Naive B cell (primary cell): Measurements from ENCODE around the gene ING3. TPM values are rescaled to one million over a fixed set of nuclear protein-coding genes. Genes with fewer than 3 reads are reported as not detected.

Experiments used
- ATAC-seq, 2 donors: fragments of 150-1000 bp; cut with Tn5 transposase; 2 replicates each; pipeline ENCODE4 v1.10.0; 2021; ENCODE audit warnings: low read depth in 2 of 2, mild to moderate bottlenecking in 2 of 2, moderate library complexity in 2 of 2
- DNase-seq: peaks from one replicate; pipeline ENCODE4 v3.0.0; 2022
- H3K27ac Mint-ChIP-seq, 6 donors: one replicate each; pipeline ENCODE4 v1.8.0; 2020 to 2022; ENCODE audit warnings: mild to moderate bottlenecking in 6 of 6, mixed read lengths in 6 of 6, moderate library complexity in 5 of 6, inconsistent platforms in 2 of 6
- H3K27me3 Mint-ChIP-seq, 3 donors: one replicate each; pipeline ENCODE4 v1.8.0; 2021 to 2022; ENCODE audit warnings: mixed read lengths in 3 of 3, mild to moderate bottlenecking in 1 of 3
- H3K36me3 Mint-ChIP-seq, 2 donors: one replicate each; pipeline ENCODE4 v1.8.0; 2020 to 2022; ENCODE audit warnings: mixed read lengths in 2 of 2, inconsistent platforms in 1 of 2, mild to moderate bottlenecking in 1 of 2
- H3K4me1 Mint-ChIP-seq, 3 donors: one replicate each; pipeline ENCODE4 v1.8.0; 2020 to 2022; ENCODE audit warnings: mixed read lengths in 3 of 3, inconsistent platforms in 1 of 3, mild to moderate bottlenecking in 1 of 3, moderate library complexity in 1 of 3
- H3K4me3 Mint-ChIP-seq, 8 donors: one replicate each; pipeline ENCODE4 v1.8.0; 2020 to 2022; ENCODE audit warnings: mild to moderate bottlenecking in 8 of 8, mixed read lengths in 8 of 8, moderate library complexity in 8 of 8, inconsistent platforms in 2 of 8
- H3K9me3 Mint-ChIP-seq, 7 donors: one replicate each; pipeline ENCODE4 v1.8.0; 2020 to 2022; ENCODE audit warnings: mixed read lengths in 7 of 7, mild to moderate bottlenecking in 5 of 7, inconsistent platforms in 2 of 7, moderate library complexity in 1 of 7
- polyA plus RNA-seq, 6 donors: library from polyadenylated mRNA; unstranded; fragments of 300-500 nt; fragmentation: Illumina TruSeq; gene quantifications; one replicate each; pipeline ENCODE4 v1.2.3, GENCODE V29; 2021; ENCODE audit warnings: low read depth in 6 of 6

The ING3 gene
- polyA plus RNA-seq, 6 donors from 2014 or later: 48.3 to 61.3 (median 53.6) TPM

GRCh38 chr7:121020989-121021969 lies 70.7 kb downstream of the ING3 start:
- Mint-ChIP-seq H3K9me3 (peaks cover 0 to 6% (median 3%) of the 10 kb centered on the region in 7 donors), H3K4me1 (no peaks in the 10 kb centered on the region), H3K27me3 (peaks cover 0 to 9% (median 0%) of the 10 kb centered on the region in 3 donors), H3K36me3 (no peaks in the 10 kb centered on the region), H3K4me3 (no peak overlapping the region), H3K27ac (no peak overlapping the region)
- no peak for ATAC-seq
- no peak for DNase-seq

- no peak for ATAC-seq
- Mint-ChIP-seq H3K27ac (no peak overlapping the region), H3K27me3 (peaks cover 0 to 9% (median 0%) of the 10 kb centered on the region in 3 donors), H3K4me3 (no peak overlapping the region), H3K36me3 (no peaks in the 10 kb centered on the region), H3K9me3 (peaks cover 0 to 8% (median 4%) of the 10 kb centered on the region in 7 donors), H3K4me1 (no peaks in the 10 kb centered on the region)
- no peak for DNase-seq
Observed at GRCh38 chr7:121023194-121023593, 72.6 kb downstream of the ING3 start.

GRCh38 chr7:121023683-121024511 lies 73.3 kb downstream of the ING3 start:
- H3K27ac Mint-ChIP-seq: no peak overlapping the region
- H3K4me3 Mint-ChIP-seq: no peak overlapping the region

GRCh38 chr7:121024611-121025010 lies 74.0 kb downstream of the ING3 start:
- no peaks in the 10 kb centered on the region for H3K36me3 Mint-ChIP-seq
- H3K27me3 Mint-ChIP-seq: peaks cover 0 to 9% (median 0%) of the 10 kb centered on the region in 3 donors
- H3K9me3 Mint-ChIP-seq: peaks cover 0 to 8% (median 4%) of the 10 kb centered on the region in 7 donors
- no peak overlapping the region for H3K27ac Mint-ChIP-seq
- H3K4me1 Mint-ChIP-seq: no peaks in the 10 kb centered on the region
- DNase-seq (no peak), ATAC-seq (no peak)
- no peak overlapping the region for H3K4me3 Mint-ChIP-seq

More at GRCh38 chr7:121023683-121024511, 73.3 kb downstream of the ING3 start:
- no peaks in the 10 kb centered on the region for H3K36me3 Mint-ChIP-seq
- no peaks in the 10 kb centered on the region for H3K4me1 Mint-ChIP-seq
- DNase-seq (no peak), ATAC-seq (no peak)
- H3K27me3 Mint-ChIP-seq: peaks cover 0 to 9% (median 0%) of the 10 kb centered on the region in 3 donors
- H3K9me3 Mint-ChIP-seq: peaks cover 0 to 8% (median 4%) of the 10 kb centered on the region in 7 donors

- no peak for DNase-seq
- ATAC-seq: no peak
- H3K4me3 Mint-ChIP-seq: no peak overlapping the region
- H3K27me3 Mint-ChIP-seq: peaks cover 0 to 9% (median 0%) of the 10 kb centered on the region in 3 donors
- H3K27ac Mint-ChIP-seq: no peak overlapping the region
- no peaks in the 10 kb centered on the region for H3K36me3 Mint-ChIP-seq
- H3K9me3 Mint-ChIP-seq: peaks cover 0 to 8% (median 4%) of the 10 kb centered on the region in 7 donors
- no peaks in the 10 kb centered on the region for H3K4me1 Mint-ChIP-seq
Observed at GRCh38 chr7:121026159-121026558, 75.6 kb downstream of the ING3 start.

GRCh38 chr7:121026577-121027111 lies 76.1 kb downstream of the ING3 start:
- no peaks in the 10 kb centered on the region for H3K36me3 Mint-ChIP-seq
- ATAC-seq (no peak), DNase-seq (no peak)
- no peak overlapping the region for H3K27ac Mint-ChIP-seq
- peaks cover 0 to 9% (median 0%) of the 10 kb centered on the region in 3 donors for H3K27me3 Mint-ChIP-seq
- H3K4me3 Mint-ChIP-seq: no peak overlapping the region
- peaks cover 0 to 8% (median 4%) of the 10 kb centered on the region in 7 donors for H3K9me3 Mint-ChIP-seq
- no peaks in the 10 kb centered on the region for H3K4me1 Mint-ChIP-seq

Other genes starting within 250 kb of the ING3 start
- not detected for gene TSPAN12, start 92.6 kb upstream of the ING3 start, polyA plus RNA-seq
- 1 to 10 TPM in 1 of 6 donors, under 1 TPM in 5; 0.16 to 1.2 (median 0.39) TPM for gene CPED1, start 37.9 kb downstream of the ING3 start, polyA plus RNA-seq